Right lobe of liver (tissue), 6 donors: Measurements from ENCODE around the gene ZFP90. TPM values are rescaled to one million over a fixed set of nuclear protein-coding genes. Genes with fewer than 3 reads are reported as not detected.

Experiments used
- ATAC-seq, 4 donors: fragments of 200-7000 bp; cut with Tn5 transposase; one replicate each; pipeline ENCODE4 v1.9.1; 2020; ENCODE audit warnings: mild to moderate bottlenecking in 4 of 4, moderate library complexity in 4 of 4
- DNase-seq, 3 donors: peaks; one replicate each; pipeline ENCODE4 v3.0.0-alpha.2; 2020
- H3K27ac ChIP-seq, 3 donors: fragments of 200-600 bp; one replicate each; pipeline ENCODE4 v1.8.0; 2022
- H3K27me3 ChIP-seq, 2 donors: fragments of 200-600 bp; one replicate each; pipeline ENCODE4 v1.8.0; 2022
- H3K36me3 ChIP-seq, 4 donors: fragments of 200-600 bp; sonication (generic) in 1 of 4; one replicate each; pipeline versions ENCODE4 v1.5.1 to v1.8.0; 2017 to 2022; ENCODE audit warnings: control low read depth in 1 of 4
- H3K4me1 ChIP-seq, 4 donors: fragments of 200-600 bp; sonication (generic) in 1 of 4; one replicate each; pipeline versions ENCODE4 v1.5.1 to v1.8.0; 2017 to 2022; ENCODE audit warnings: control low read depth in 1 of 4
- H3K4me3 ChIP-seq, 3 donors: fragments of 200-600 bp; one replicate each; pipeline ENCODE4 v1.8.0; 2022
- H3K9me3 ChIP-seq, 4 donors: fragments of 200-600 bp; sonication (generic) in 1 of 4; one replicate each; pipeline versions ENCODE4 v1.5.1 to v1.8.0; 2017 to 2022; ENCODE audit warnings: control low read depth in 1 of 4
- CTCF ChIP-seq, 4 donors: fragments of 200-600 bp in 3 of 4; fragments of 450-650 bp in 1 of 4; IDR thresholded peaks; one replicate each; pipeline versions ENCODE4 v1.5.1 to v1.8.0; 2016 to 2022; ENCODE audit warnings: antibody characterized with exemption in 4 of 4, mild to moderate bottlenecking in 2 of 4
- POLR2A ChIP-seq: fragments of 450-650 bp; IDR thresholded peaks from one replicate; pipeline ENCODE4 v1.6.1; 2017; ENCODE audit warnings: antibody characterized with exemption, mild to moderate bottlenecking
- WGBS: methylation state at CpG from one replicate; pipeline ENCODE4 v1.1.6; 2018; ENCODE audit warnings: low coverage, low lambda C conversion rate; ENCODE audit not compliant: insufficient coverage; ENCODE audit errors: missing lambda C conversion rate; 5-methylcytosine and 5-hydroxymethylcytosine counted together
- intact Hi-C, 2 donors: fragments of 100-400 bp; cut with DNase I; formaldehyde crosslinking; loops; one replicate each; pipeline versions ENCODE4 v1.11.2 to v1.14.1; 2022
- total RNA-seq, 6 experiments: library from RNA; depleted of rRNA in 2 of 6; stranded (reverse); fragments of >200 nt in 2 of 6; fragmentation: NEBNext Ultra II Directional in 3 of 6; extraction: Animal tissue kit (Norgen Biotek cat#: 25700) in 3 of 6; gene quantifications; one replicate each; pipeline versions ENCODE4 v1.1.0 to v1.2.4, GENCODE V29; 2016 to 2023
- donor health status: DM: no; HTN: yes; CAD: no.
- donor health status: DM: no; HTN: no; CAD: no.
- donor health status: DM: no; HTN: no; CAD: no.
- donor health status: DM: no; HTN: yes; CAD: no.
- donor health status: DM: no; HTN: yes; CAD: no.

Gene ZFP90
- total RNA-seq, 6 experiments from 2014 or later, result 3.4 to 11.3 (median 6.2) TPM

- no peaks in the 10 kb centered on the region for H3K9me3 ChIP-seq
- no peaks in the 10 kb centered on the region for H3K27me3 ChIP-seq
- WGBS, result 5% methylated on average over 8 of the region's 56 CpGs
- H3K4me1 ChIP-seq, result peaks cover 0 to 15% (median 5%) of the 10 kb centered on the region in 4 donors
- peak overlapping the region; percentile 85 to 89 (median 86) for H3K4me3 ChIP-seq
- no peak for TF ChIP-seq POLR2A
- no peak for TF ChIP-seq CTCF (IDR thresholded peaks at IDR 0.05)
- no peaks in the 10 kb centered on the region for H3K36me3 ChIP-seq
- intact Hi-C loops, result no loop called here
- H3K27ac ChIP-seq, result no peak overlapping the region
- peak; percentile 88 to 90 (median 89) for DNase-seq
- peak; percentile 93 to 96 (median 94) for ATAC-seq
Measured at GRCh38 chr16:68529931-68530701, 9.0 kb upstream of the ZFP90 start.

- WGBS, result 91% methylated on average over 5 of the region's 5 CpGs
- DNase-seq (no peak), ATAC-seq (no peak)
- H3K9me3 ChIP-seq, result no peaks in the 10 kb centered on the region
- H3K27me3 ChIP-seq, result no peaks in the 10 kb centered on the region
- intact Hi-C loops, result no loop called here
- no peak overlapping the region for H3K4me3 ChIP-seq
- no peak overlapping the region for H3K27ac ChIP-seq
- H3K36me3 ChIP-seq, result no peaks in the 10 kb centered on the region
- TF ChIP-seq POLR2A (no peak), CTCF (IDR thresholded peaks at IDR 0.05) (no peak)
- H3K4me1 ChIP-seq, result peaks cover 0 to 12% (median 3%) of the 10 kb centered on the region in 4 donors
Measured at GRCh38 chr16:68533937-68534336, 5.2 kb upstream of the ZFP90 start.

GRCh38 chr16:68535331-68535730 is 3.8 kb upstream of the ZFP90 start:
- 57% methylated on average over 1 of the region's 1 CpG for WGBS
- no peak for DNase-seq
- ATAC-seq, result no peak
- Histone ChIP-seq H3K27ac (no peak overlapping the region), H3K4me3 (no peak overlapping the region), H3K4me1 (peaks cover 0 to 5% (median 0%) of the 10 kb centered on the region in 4 donors), H3K9me3 (no peaks in the 10 kb centered on the region), H3K36me3 (no peaks in the 10 kb centered on the region), H3K27me3 (no peaks in the 10 kb centered on the region)
- intact Hi-C loops, result no loop called here
- TF ChIP-seq POLR2A (no peak), CTCF (IDR thresholded peaks at IDR 0.05) (no peak)

GRCh38 chr16:68539711-68540239 is 684 bp downstream of the ZFP90 start:
- no peaks in the 10 kb centered on the region for H3K27me3 ChIP-seq
- H3K27ac ChIP-seq, result peak overlapping the region in 2 of 3 donors; percentile 51 to 73
- no peaks in the 10 kb centered on the region for H3K4me1 ChIP-seq
- DNase-seq, result peak in 1 of 3 donors; percentile 29
- WGBS, result 2% methylated on average over 7 of the region's 19 CpGs
- peak overlapping the region; percentile 95 to 98 (median 96) for H3K4me3 ChIP-seq
- H3K36me3 ChIP-seq, result peaks cover 0 to 3% (median 0%) of the 10 kb centered on the region in 4 donors
- intact Hi-C loops, result no loop called here
- no peak for TF ChIP-seq CTCF (IDR thresholded peaks at IDR 0.05)
- no peak for TF ChIP-seq POLR2A
- H3K9me3 ChIP-seq, result no peaks in the 10 kb centered on the region
- ATAC-seq, result peak in 3 of 4 donors; percentile 26 to 38 (median 32)
